Natural killer cell (primary cell): ENCODE data around the gene STK4. TPM values are rescaled to one million over a fixed set of nuclear protein-coding genes. Genes with fewer than 3 reads are reported as not detected.
A peak's percentile ranks its signal among the peaks of the same experiment; 100 is the strongest.

Source experiments
- ATAC-seq, 3 donors: fragments of 150-1000 bp in 2 of 3; fragments of 200-7000 bp in 1 of 3; cut with Tn5 transposase; 1 replicate in 1 of 3; 2 replicates in 2 of 3; pipeline ENCODE4 v1.10.0; 2021; ENCODE audit warnings: mild to moderate bottlenecking in 2 of 3, moderate library complexity in 2 of 3
- DNase-seq, 2 donors: peaks; one replicate each; pipeline versions ENCODE4 v3.0.0 to v3.0.0-alpha.2; 2013 to 2021; ENCODE audit warnings: mixed read lengths in 1 of 2
- H3K27ac ChIP-seq: one replicate; pipeline ENCODE4 v1.5.1; 2013; ENCODE audit warnings: mild to moderate bottlenecking, low read length
- H3K27me3 ChIP-seq: one replicate; pipeline ENCODE4 v1.6.1; 2013; ENCODE audit warnings: low read length; ENCODE audit not compliant: control insufficient read depth, insufficient read depth
- H3K36me3 ChIP-seq: one replicate; pipeline ENCODE4 v1.6.1; 2013; ENCODE audit warnings: low read length; ENCODE audit not compliant: control insufficient read depth, insufficient read depth
- H3K4me1 ChIP-seq: one replicate; pipeline ENCODE4 v1.6.1; 2013; ENCODE audit warnings: low read length; ENCODE audit not compliant: control insufficient read depth, insufficient read depth
- H3K4me3 ChIP-seq: one replicate; pipeline ENCODE4 v1.5.1; 2013; ENCODE audit warnings: low read length
- H3K9me3 ChIP-seq: one replicate; pipeline ENCODE4 v1.6.1; 2013; ENCODE audit warnings: low read length; ENCODE audit not compliant: control insufficient read depth, insufficient read depth
- H3K27ac Mint-ChIP-seq, 2 donors: one replicate each; pipeline ENCODE4 v1.8.0; 2022; ENCODE audit warnings: mild to moderate bottlenecking in 2 of 2, mixed read lengths in 2 of 2, moderate library complexity in 1 of 2
- H3K27me3 Mint-ChIP-seq, 2 donors: one replicate each; pipeline ENCODE4 v1.8.0; 2022; ENCODE audit warnings: low read depth in 2 of 2, mixed read lengths in 2 of 2
- H3K36me3 Mint-ChIP-seq: one replicate; pipeline ENCODE4 v1.8.0; 2022; ENCODE audit warnings: mixed read lengths
- H3K4me1 Mint-ChIP-seq, 2 donors: one replicate each; pipeline ENCODE4 v1.8.0; 2022; ENCODE audit warnings: mixed read lengths in 2 of 2
- H3K4me3 Mint-ChIP-seq: one replicate; pipeline ENCODE4 v1.8.0; 2022; ENCODE audit warnings: mild to moderate bottlenecking, moderate library complexity, mixed read lengths
- H3K9me3 Mint-ChIP-seq, 2 donors: one replicate each; pipeline ENCODE4 v1.8.0; 2022; ENCODE audit warnings: mixed read lengths in 2 of 2
- CTCF ChIP-seq: fragments of 200-600 bp; IDR thresholded peaks from one replicate; pipeline ENCODE4 v1.8.0; 2022; ENCODE audit warnings: antibody characterized with exemption
- WGBS: methylation state at CpG from one replicate; pipeline ENCODE4 v1.1.7; 2013; ENCODE audit warnings: missing lambda C conversion rate; ENCODE audit not compliant: insufficient coverage; 5-methylcytosine and 5-hydroxymethylcytosine counted together
- intact Hi-C: fragments of 100-400 bp; cut with micrococcal nuclease; formaldehyde crosslinking; loops from one replicate; pipeline ENCODE4 v1.14.2; 2022
- total RNA-seq, 4 donors: library from RNA; stranded (reverse); fragments of 120-200 nt in 1 of 4; gene quantifications; one replicate each; pipeline versions ENCODE4 v1.2.3 to v1.2.4, GENCODE V29; 2013 to 2022

STK4 gene
- total RNA-seq, 3 donors from 2014 or later (not counting 1 experiment from before 2014, with no cell fraction given), result 351 to 394 (median 366) TPM

GRCh38 chr20:45064812-45065211, 98.5 kb downstream of the STK4 start:
- no peak for DNase-seq

DNA sequence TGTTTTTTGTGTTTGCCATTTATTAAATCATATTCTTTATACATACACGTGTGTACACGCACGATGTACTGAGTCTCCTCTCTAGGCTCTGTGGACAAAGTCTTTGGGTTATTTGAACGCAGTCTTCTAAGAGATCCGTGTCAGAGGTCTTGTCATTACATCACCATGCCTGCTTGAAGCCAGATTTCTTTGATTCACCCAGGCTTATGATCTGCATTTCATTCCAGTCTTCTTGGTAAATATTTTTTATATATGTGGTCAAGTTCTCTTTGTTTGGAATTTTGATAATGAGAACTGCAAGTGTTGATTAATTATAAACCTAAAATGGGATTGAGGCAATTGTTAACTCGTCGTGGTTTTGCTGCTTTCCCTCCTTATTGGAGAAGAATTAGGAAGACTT, 100.1 kb downstream of the STK4 start:
- H3K36me3 ChIP-seq, result peaks cover 42% of the 10 kb centered on the region
- WGBS, result 95% methylated on average over 7 of the region's 7 CpGs
- intact Hi-C loops, result no loop called here

More at GRCh38 chr20:45064812-45065211, 98.5 kb downstream of the STK4 start:
- Mint-ChIP-seq H3K4me1 (peaks cover 78 to 86% of the 10 kb centered on the region in 2 donors), H3K36me3 (peaks cover 8% of the 10 kb centered on the region), H3K27me3 (no peaks in the 10 kb centered on the region), H3K27ac (peak overlapping the region; percentile 63 to 83), H3K9me3 (no peaks in the 10 kb centered on the region), H3K4me3 (no peak overlapping the region)
- Histone ChIP-seq H3K4me1 (no peaks in the 10 kb centered on the region), H3K4me3 (no peak overlapping the region), H3K9me3 (no peaks in the 10 kb centered on the region), H3K36me3 (peaks cover 43% of the 10 kb centered on the region), H3K27me3 (no peaks in the 10 kb centered on the region), H3K27ac (no peak overlapping the region)
- ATAC-seq, result no peak
- TF ChIP-seq CTCF, result no peak
- intact Hi-C loops, result no loop called here

GRCh38 chr20:45067087-45067486, 100.8 kb downstream of the STK4 start:
- no peak overlapping the region for H3K27ac ChIP-seq
- 93% methylated on average over 4 of the region's 4 CpGs for WGBS

More for the DNA sequence above, 100.1 kb downstream of the STK4 start:
- Mint-ChIP-seq H3K4me3 (no peak overlapping the region), H3K27me3 (no peaks in the 10 kb centered on the region), H3K9me3 (no peaks in the 10 kb centered on the region), H3K36me3 (peaks cover 8% of the 10 kb centered on the region), H3K4me1 (peaks cover 73 to 85% of the 10 kb centered on the region in 2 donors), H3K27ac (peak overlapping the region; percentile 41 to 83)
- ATAC-seq (no peak), DNase-seq (no peak)
- Histone ChIP-seq H3K27me3 (no peaks in the 10 kb centered on the region), H3K27ac (no peak overlapping the region), H3K9me3 (no peaks in the 10 kb centered on the region), H3K4me3 (no peak overlapping the region), H3K4me1 (no peaks in the 10 kb centered on the region)
- no peak for TF ChIP-seq CTCF

More at GRCh38 chr20:45067087-45067486, 100.8 kb downstream of the STK4 start:
- no peak for TF ChIP-seq CTCF
- H3K36me3 ChIP-seq, result peaks cover 42% of the 10 kb centered on the region
- peak overlapping the region; percentile 41 to 83 for H3K27ac Mint-ChIP-seq
- no peaks in the 10 kb centered on the region for H3K27me3 Mint-ChIP-seq
- intact Hi-C loops, result no loop called here
- peaks cover 8% of the 10 kb centered on the region for H3K36me3 Mint-ChIP-seq
- peaks cover 75 to 85% of the 10 kb centered on the region in 2 donors for H3K4me1 Mint-ChIP-seq
- no peak for DNase-seq
- H3K4me3 Mint-ChIP-seq, result no peak overlapping the region
- no peaks in the 10 kb centered on the region for H3K9me3 Mint-ChIP-seq
- no peaks in the 10 kb centered on the region for H3K9me3 ChIP-seq
- no peaks in the 10 kb centered on the region for H3K27me3 ChIP-seq
- peaks cover 5% of the 10 kb centered on the region for H3K4me1 ChIP-seq
- no peak overlapping the region for H3K4me3 ChIP-seq
- ATAC-seq, result no peak
